Ecto neural progenitor cell (in vitro differentiated cells): ENCODE data around the gene EMX2.

Experiments used
- DNase-seq: peaks from one replicate; pipeline ENCODE4 v3.0.0-alpha.2; 2018; ENCODE audit warnings: low spot score

Gene EMX2

GRCh38 chr10:117532003-117532385 is 10.6 kb upstream of the EMX2 start:
- no peak for DNase-seq

- DNase-seq, result no peak
Observed at GRCh38 chr10:117532451-117533107, 10.0 kb upstream of the EMX2 start.

- no peak for DNase-seq
Observed at GRCh38 chr10:117533507-117534281, 8.9 kb upstream of the EMX2 start.

- peak; percentile 64 for DNase-seq
Observed at GRCh38 chr10:117534321-117535297, 7.9 kb upstream of the EMX2 start.

GRCh38 chr10:117535298-117536071 is 7.1 kb upstream of the EMX2 start:
- DNase-seq, result peak; percentile 71

GRCh38 chr10:117536072-117536865 is 6.3 kb upstream of the EMX2 start:
- DNase-seq, result no peak

- DNase-seq, result peak; percentile 77
Observed at GRCh38 chr10:117536866-117537435, 5.6 kb upstream of the EMX2 start.

- DNase-seq, result peak; percentile 78
Observed at GRCh38 chr10:117537436-117537903, 5.1 kb upstream of the EMX2 start.

- peak; percentile 54 for DNase-seq
Observed at GRCh38 chr10:117537904-117538524, 4.5 kb upstream of the EMX2 start.

- no peak for DNase-seq
Observed at GRCh38 chr10:117539361-117539773, 3.2 kb upstream of the EMX2 start.

GRCh38 chr10:117539903-117540639 is 2.5 kb upstream of the EMX2 start:
- DNase-seq, result peak; percentile 48

GRCh38 chr10:117540640-117541404 is 1.7 kb upstream of the EMX2 start:
- peak; percentile 46 for DNase-seq

GRCh38 chr10:117541405-117541908 is 1.1 kb upstream of the EMX2 start:
- DNase-seq, result peak; percentile 89

- peak; percentile 92 for DNase-seq
Observed at GRCh38 chr10:117541909-117542705, 439 bp upstream of the EMX2 start.

GRCh38 chr10:117543225-117544003 is 868 bp downstream of the EMX2 start:
- peak; percentile 85 for DNase-seq

GRCh38 chr10:117544004-117544701 is 1.6 kb downstream of the EMX2 start:
- peak; percentile 61 for DNase-seq
